Measurements from ENCODE around the gene HYOU1. TPM values are rescaled to one million over a fixed set of nuclear protein-coding genes. Genes with fewer than 3 reads are reported as not detected.

Gene HYOU1
- total RNA-seq, 4 donors from 2014 or later, result 10.8 to 91.4 (median 61.2) TPM

- H3K27ac ChIP-seq, result peak overlapping the region; percentile 83 to 96
- DNase-seq, result no peak
Measured at GRCh38 chr11:119085437-119085847, 28.4 kb upstream of the HYOU1 start.

GRCh38 chr11:119084663-119085436 is 27.8 kb upstream of the HYOU1 start, which contains the start of gene HMBS:
HMBS (plus strand) TSS chr11:119084881; CDS start chr11:119085034, 153 bp downstream.
- H3K9me3 ChIP-seq, result no peaks in the 10 kb centered on the region
- peak within 1 kb of the TSS; percentile 83 to 96 for H3K27ac ChIP-seq
- H3K4me1 ChIP-seq, result peaks cover 0 to 7% of the 10 kb centered on the region in 2 donors
- peak within 1 kb of the TSS; percentile 82 to 90 for H3K4me3 ChIP-seq
- TF ChIP-seq POLR2A (IDR thresholded peaks at IDR 0.05) (peak in 1 of 2 donors; percentile 43), CTCF (IDR thresholded peaks at IDR 0.05) (peak in 2 of 4 experiments; percentile 20 to 26)
- peak; percentile 95 to 96 for DNase-seq
- H3K36me3 ChIP-seq, result no peaks in the 10 kb centered on the region
- intact Hi-C loops (cut with DNase I; ENCODE audit: low total_unique reads), result no loop called here
- H3K27me3 ChIP-seq, result no peaks in the 10 kb centered on the region

More at GRCh38 chr11:119085437-119085847, 28.4 kb upstream of the HYOU1 start:
- intact Hi-C loops (cut with DNase I; ENCODE audit: low total_unique reads), result no loop called here
- H3K36me3 ChIP-seq, result no peaks in the 10 kb centered on the region
- no peak for TF ChIP-seq CTCF (IDR thresholded peaks at IDR 0.05)
- TF ChIP-seq POLR2A (IDR thresholded peaks at IDR 0.05), result no peak
- no peaks in the 10 kb centered on the region for H3K9me3 ChIP-seq
- peaks cover 0 to 7% of the 10 kb centered on the region in 2 donors for H3K4me1 ChIP-seq
- no peaks in the 10 kb centered on the region for H3K27me3 ChIP-seq
- H3K4me3 ChIP-seq, result peak overlapping the region; percentile 82 to 90

GRCh38 chr11:119081682-119082260 is 24.8 kb upstream of the HYOU1 start:
- no peak overlapping the region for H3K4me3 ChIP-seq
- no peak overlapping the region for H3K27ac ChIP-seq
- H3K4me1 ChIP-seq, result peaks cover 0 to 7% of the 10 kb centered on the region in 2 donors
- intact Hi-C loops (cut with DNase I; ENCODE audit: low total_unique reads), result no loop called here
- DNase-seq, result no peak
- no peaks in the 10 kb centered on the region for H3K36me3 ChIP-seq
- no peaks in the 10 kb centered on the region for H3K27me3 ChIP-seq
- no peaks in the 10 kb centered on the region for H3K9me3 ChIP-seq
- TF ChIP-seq CTCF (IDR thresholded peaks at IDR 0.05) (no peak), POLR2A (IDR thresholded peaks at IDR 0.05) (no peak)

- no peak for DNase-seq
- intact Hi-C loops (cut with DNase I; ENCODE audit: low total_unique reads), result no loop called here
- no peaks in the 10 kb centered on the region for H3K4me1 ChIP-seq
- no peaks in the 10 kb centered on the region for H3K36me3 ChIP-seq
- no peak overlapping the region for H3K4me3 ChIP-seq
- H3K27ac ChIP-seq, result no peak overlapping the region
- no peaks in the 10 kb centered on the region for H3K9me3 ChIP-seq
- H3K27me3 ChIP-seq, result no peaks in the 10 kb centered on the region
- TF ChIP-seq CTCF (IDR thresholded peaks at IDR 0.05), result no peak
- TF ChIP-seq POLR2A (IDR thresholded peaks at IDR 0.05), result no peak
Measured at GRCh38 chr11:119078675-119079420, 21.8 kb upstream of the HYOU1 start.

All from uterus (tissue), 4 donors.